ENCODE results near the gene AGPAT3.
"Not testable (repeated sequence)": the region's sequence is repeated elsewhere in the genome, so short reads cannot be mapped to it uniquely, and the experiment has no call there.

Gene AGPAT3

DNA sequence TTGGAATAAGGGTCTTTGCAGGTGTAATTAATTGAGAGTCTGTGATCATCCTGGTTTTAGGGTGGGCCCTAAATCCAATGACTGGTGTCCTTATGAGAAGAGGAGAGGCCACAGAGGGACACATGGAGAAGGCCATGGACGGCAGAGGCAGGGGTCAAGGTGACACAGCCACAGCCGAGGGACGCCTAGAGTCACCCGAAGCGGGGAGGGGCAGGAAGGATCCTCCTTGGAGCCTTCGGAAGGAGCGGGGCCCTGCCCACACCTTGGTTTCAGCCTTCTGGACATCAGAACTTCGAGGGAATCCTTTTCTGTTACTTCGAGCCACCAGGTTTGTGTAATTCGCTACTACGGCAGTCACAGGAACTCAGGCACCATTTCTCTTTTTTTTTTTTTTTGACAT, 44.6 kb upstream of the AGPAT3 start:
- H3K27ac ChIP-seq, result no peak overlapping the region
- TF ChIP-seq, protein P1, sequence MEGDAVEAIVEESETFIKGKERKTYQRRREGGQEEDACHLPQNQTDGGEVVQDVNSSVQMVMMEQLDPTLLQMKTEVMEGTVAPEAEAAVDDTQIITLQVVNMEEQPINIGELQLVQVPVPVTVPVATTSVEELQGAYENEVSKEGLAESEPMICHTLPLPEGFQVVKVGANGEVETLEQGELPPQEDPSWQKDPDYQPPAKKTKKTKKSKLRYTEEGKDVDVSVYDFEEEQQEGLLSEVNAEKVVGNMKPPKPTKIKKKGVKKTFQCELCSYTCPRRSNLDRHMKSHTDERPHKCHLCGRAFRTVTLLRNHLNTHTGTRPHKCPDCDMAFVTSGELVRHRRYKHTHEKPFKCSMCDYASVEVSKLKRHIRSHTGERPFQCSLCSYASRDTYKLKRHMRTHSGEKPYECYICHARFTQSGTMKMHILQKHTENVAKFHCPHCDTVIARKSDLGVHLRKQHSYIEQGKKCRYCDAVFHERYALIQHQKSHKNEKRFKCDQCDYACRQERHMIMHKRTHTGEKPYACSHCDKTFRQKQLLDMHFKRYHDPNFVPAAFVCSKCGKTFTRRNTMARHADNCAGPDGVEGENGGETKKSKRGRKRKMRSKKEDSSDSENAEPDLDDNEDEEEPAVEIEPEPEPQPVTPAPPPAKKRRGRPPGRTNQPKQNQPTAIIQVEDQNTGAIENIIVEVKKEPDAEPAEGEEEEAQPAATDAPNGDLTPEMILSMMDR (conservative IDR thresholded peaks at IDR 0.05), result no peak

GRCh38 chr21:43822166-43822565, 42.9 kb upstream of the AGPAT3 start:
- not testable (repeated sequence) for H3K27ac ChIP-seq

GRCh38 chr21:43822741-43823140, 42.3 kb upstream of the AGPAT3 start:
- not testable (repeated sequence) for H3K27ac ChIP-seq

DNA sequence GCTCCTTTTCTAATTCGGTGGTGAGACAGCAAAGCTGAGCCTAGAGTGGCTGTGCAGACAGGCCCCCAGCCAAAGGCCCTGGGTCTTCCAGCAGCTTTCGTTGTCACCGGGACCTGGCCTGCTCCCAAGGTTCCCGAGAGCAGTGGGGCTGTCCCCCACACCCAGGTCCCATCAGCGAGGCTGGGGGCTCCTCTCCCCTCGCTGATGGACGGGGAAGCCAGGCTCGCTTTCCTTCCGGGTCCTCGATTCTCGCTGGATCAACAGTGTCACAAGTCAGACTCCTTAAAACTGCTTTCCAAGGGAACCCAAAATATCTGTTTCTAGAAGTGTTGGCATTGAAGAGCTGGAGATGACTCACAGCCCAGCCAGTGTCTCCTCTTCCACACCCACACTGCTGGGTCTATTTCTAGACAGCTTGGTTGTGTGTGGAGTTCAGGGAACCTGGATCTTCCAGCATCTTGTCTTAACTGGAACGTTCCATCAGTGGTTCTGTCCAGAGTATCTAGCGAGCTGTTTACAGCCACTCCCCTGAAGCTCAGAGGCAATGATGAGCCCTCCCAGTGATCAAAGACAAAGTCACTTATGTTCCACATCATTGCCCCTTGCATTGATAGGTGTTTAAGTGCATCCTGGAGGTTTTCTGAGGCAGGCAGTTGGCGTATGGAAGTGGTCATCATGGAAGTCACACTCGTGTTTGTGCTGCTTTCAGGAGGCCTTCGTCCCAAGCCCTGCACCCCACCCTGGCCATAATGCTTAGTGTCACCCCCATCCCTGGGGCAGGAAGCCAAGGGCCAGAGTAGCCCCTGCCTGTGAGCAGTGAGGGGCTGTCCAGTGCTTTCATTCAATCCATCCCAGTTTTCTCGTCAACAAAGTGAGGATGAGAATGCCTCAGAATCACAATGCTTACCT, 40.4 kb upstream of the AGPAT3 start:
- no peak overlapping the region for H3K27ac ChIP-seq
- TF ChIP-seq, protein P1 (conservative IDR thresholded peaks at IDR 0.05), result no peak

DNA sequence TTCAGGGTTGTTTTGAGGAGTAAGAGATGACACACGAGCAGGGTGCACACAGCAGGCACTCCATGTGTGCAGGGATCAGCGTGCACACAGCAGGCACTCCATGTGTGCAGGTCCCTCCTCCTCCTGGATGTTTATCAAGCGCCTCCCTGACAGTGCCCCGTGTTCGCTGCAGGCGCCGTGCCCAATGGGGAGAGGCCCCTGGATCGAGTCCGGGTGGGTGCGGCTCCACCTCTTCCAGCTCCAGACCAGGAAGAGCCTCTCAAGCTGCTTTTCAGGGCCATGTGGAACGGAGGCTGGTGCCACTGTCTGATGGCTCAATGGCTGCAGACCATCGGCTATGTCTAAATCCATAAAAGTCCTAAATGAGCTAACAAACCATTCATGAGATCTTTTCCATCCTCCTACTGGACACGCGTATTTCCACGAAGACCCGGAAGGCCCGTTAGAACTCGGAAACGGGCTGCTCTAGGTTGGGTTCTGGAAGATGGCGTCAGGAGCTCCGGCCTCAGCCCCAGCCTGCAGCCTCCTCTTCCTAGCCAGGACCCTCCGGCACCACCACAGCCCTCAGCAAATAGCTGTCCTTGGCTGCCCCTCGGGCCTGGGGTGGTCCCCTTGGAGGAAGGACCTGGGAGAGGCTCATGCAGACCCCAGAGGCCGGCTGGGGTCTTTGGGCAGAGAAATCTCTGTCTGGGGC, 39.6 kb upstream of the AGPAT3 start:
- TF ChIP-seq, protein P1 (conservative IDR thresholded peaks at IDR 0.05), result no peak
- no peak overlapping the region for H3K27ac ChIP-seq

GRCh38 chr21:43825936-43826622, 38.9 kb upstream of the AGPAT3 start:
- peak overlapping the region; percentile 58 for H3K27ac ChIP-seq
- TF ChIP-seq, protein P1 (conservative IDR thresholded peaks at IDR 0.05), result peak; percentile 74

DNA sequence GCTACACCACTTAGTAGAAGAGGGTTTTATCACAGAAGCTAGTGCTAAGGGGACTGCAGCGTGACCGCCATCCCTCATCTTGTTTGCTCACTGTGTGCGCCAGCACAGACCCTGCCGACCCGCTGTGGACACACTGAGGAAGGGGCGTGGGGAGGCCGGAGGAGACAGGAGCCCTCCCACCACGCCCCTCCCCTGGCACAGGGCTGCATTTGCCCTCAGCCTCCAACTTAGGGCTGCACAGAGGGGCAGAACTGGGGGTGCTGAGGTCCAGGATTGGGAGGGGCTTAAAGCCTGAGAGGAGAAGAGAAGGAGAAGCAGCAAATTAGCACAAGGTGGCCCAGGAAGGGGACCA, 38.4 kb upstream of the AGPAT3 start:
- TF ChIP-seq, protein P1 (conservative IDR thresholded peaks at IDR 0.05), result no peak
- H3K27ac ChIP-seq, result peak overlapping the region; percentile 58

DNA sequence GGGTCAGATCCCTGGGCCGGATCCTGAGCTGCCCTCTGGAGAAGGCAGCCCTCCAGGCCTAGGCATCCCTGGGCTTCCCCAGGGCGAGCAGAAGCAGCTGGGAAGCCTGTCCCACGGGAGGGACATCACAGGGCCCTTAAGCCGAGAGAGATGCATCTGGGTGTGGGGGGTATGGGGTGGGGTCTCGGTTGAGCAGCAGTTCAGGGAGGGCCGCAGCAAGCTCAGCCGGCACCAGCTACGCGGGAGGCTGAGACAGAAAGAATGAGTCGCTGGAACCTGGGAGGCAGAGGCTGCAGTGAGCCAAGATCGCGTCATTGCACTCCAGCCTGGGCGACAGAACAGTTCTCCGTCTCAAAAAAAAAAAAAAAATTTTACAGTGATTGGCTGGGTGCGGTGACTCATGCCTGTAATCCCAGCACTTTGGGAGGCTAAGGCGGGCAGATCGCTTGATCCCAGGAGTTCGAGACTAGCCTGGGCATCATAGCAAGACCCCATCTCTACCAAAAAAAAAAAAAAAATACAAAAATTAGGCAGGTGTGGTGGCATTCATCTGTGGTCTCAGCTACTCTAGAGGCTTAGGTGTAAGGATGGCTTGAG, 37.9 kb upstream of the AGPAT3 start:
- H3K27ac ChIP-seq, result peak overlapping the region; percentile 58; the same call in 1 of the 2 replicates
- TF ChIP-seq, protein P1 (conservative IDR thresholded peaks at IDR 0.05), result no peak
